Mucosa of descending colon (tissue), 3 donors: ENCODE measurements around the gene PRKCE. TPM values are rescaled to one million over a fixed set of nuclear protein-coding genes. Genes with fewer than 3 reads are reported as not detected.

Experiments
- ATAC-seq: fragments of 200-7000 bp; cut with Tn5 transposase; one replicate; pipeline ENCODE4 v1.9.1; 2020; ENCODE audit warnings: mild to moderate bottlenecking, moderate library complexity
- DNase-seq, 3 donors: peaks; one replicate each; pipeline ENCODE4 v3.0.0-alpha.2; 2020
- H3K36me3 ChIP-seq: fragments of 200-600 bp; one replicate; pipeline ENCODE4 v1.8.0; 2021; ENCODE audit warnings: low read depth, mild to moderate bottlenecking
- H3K4me1 ChIP-seq: fragments of 200-600 bp; one replicate; pipeline ENCODE4 v1.8.0; 2021; ENCODE audit warnings: low read depth, mild to moderate bottlenecking
- H3K4me3 ChIP-seq: fragments of 200-600 bp; one replicate; pipeline ENCODE4 v1.8.0; 2021; ENCODE audit warnings: mild to moderate bottlenecking
- H3K9me3 ChIP-seq: fragments of 200-600 bp; one replicate; pipeline ENCODE4 v1.8.0; 2021; ENCODE audit warnings: mild to moderate bottlenecking
- intact Hi-C, 2 donors: fragments of 100-400 bp; cut with DNase I in 1 of 2; cut with micrococcal nuclease in 1 of 2; formaldehyde crosslinking; loops; one replicate each; pipeline versions ENCODE4 v1.11.0 to v1.11.1; 2022; cut with DNase I, micrococcal nuclease
- total RNA-seq, 3 donors: library from RNA; stranded (reverse); fragmentation: NEBNext Ultra II Directional in 2 of 3; extraction: Animal tissue kit (Norgen Biotek cat#: 25700) in 2 of 3; gene quantifications; one replicate each; pipeline versions ENCODE4 v1.2.1 to v1.2.4, GENCODE V29; 2021 to 2023
- TF ChIP-seq, protein P1 (sequence below): fragments of 200-600 bp; IDR thresholded peaks from one replicate; pipeline ENCODE4 v1.8.0; 2022; ENCODE audit warnings: antibody characterized with exemption, mild to moderate bottlenecking
- donor health status: DM: no; HTN: no; CAD: no; lungs with moderate emphysema.
- donor health status: DM: no; HTN: no; CAD: no.
- donor health status: DM: no; HTN: yes; CAD: no.

Gene PRKCE
- total RNA-seq, 3 donors from 2014 or later: 24.5 to 52.0 (median 32.7) TPM

DNA sequence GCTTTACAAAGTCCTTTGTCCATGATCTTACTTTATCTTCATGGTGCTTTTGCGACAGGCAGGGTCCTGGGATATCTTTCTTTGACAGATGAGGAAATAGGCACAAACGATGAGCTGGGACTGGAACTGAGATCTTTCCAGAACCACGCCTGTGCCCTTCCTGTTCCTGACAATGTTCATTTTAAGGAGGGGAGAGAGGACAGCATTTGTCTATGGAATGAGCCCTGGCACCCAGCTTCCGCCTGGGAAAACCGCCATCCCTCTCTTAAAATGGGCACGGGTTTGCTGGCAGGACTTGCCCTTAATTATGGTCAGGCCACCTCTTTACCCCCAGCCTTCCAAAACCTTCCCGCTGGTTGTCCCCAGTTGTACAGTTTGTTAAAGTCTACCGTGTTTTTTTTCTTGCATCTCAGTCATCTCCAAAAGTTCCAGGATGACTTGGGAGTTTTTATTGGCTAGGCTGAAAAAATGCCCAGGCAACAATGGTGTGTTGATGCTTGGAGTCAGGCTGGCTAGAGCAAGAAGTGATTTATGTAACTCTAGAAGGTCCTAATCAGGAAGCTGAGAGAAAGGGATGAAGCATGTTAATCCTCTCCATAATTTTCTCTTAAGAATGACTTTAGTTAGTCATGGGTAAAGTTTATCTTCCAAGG lies 380.8 kb downstream of the PRKCE start:
- no peaks in the 10 kb centered on the region for H3K9me3 ChIP-seq
- TF ChIP-seq, protein P1, sequence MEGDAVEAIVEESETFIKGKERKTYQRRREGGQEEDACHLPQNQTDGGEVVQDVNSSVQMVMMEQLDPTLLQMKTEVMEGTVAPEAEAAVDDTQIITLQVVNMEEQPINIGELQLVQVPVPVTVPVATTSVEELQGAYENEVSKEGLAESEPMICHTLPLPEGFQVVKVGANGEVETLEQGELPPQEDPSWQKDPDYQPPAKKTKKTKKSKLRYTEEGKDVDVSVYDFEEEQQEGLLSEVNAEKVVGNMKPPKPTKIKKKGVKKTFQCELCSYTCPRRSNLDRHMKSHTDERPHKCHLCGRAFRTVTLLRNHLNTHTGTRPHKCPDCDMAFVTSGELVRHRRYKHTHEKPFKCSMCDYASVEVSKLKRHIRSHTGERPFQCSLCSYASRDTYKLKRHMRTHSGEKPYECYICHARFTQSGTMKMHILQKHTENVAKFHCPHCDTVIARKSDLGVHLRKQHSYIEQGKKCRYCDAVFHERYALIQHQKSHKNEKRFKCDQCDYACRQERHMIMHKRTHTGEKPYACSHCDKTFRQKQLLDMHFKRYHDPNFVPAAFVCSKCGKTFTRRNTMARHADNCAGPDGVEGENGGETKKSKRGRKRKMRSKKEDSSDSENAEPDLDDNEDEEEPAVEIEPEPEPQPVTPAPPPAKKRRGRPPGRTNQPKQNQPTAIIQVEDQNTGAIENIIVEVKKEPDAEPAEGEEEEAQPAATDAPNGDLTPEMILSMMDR: no peak
- H3K4me3 ChIP-seq: no peak overlapping the region
- ATAC-seq: no peak
- no peaks in the 10 kb centered on the region for H3K4me1 ChIP-seq
- intact Hi-C loops: no loop called here
- H3K36me3 ChIP-seq: no peaks in the 10 kb centered on the region
- no peak for DNase-seq

GRCh38 chr2:46032996-46033395 lies 381.5 kb downstream of the PRKCE start:
- Histone ChIP-seq H3K4me3 (no peak overlapping the region), H3K9me3 (no peaks in the 10 kb centered on the region), H3K36me3 (no peaks in the 10 kb centered on the region), H3K4me1 (peaks cover 6% of the 10 kb centered on the region)
- TF ChIP-seq, protein P1: no peak
- DNase-seq (no peak), ATAC-seq (no peak)
- intact Hi-C loops: no loop called here

GRCh38 chr2:46034535-46034934 lies 383.1 kb downstream of the PRKCE start:
- H3K36me3 ChIP-seq: no peaks in the 10 kb centered on the region
- H3K9me3 ChIP-seq: no peaks in the 10 kb centered on the region
- no peak for ATAC-seq
- no peak overlapping the region for H3K4me3 ChIP-seq
- TF ChIP-seq, protein P1: no peak
- peaks cover 15% of the 10 kb centered on the region for H3K4me1 ChIP-seq
- DNase-seq: no peak
- intact Hi-C loops: no loop called here

DNA sequence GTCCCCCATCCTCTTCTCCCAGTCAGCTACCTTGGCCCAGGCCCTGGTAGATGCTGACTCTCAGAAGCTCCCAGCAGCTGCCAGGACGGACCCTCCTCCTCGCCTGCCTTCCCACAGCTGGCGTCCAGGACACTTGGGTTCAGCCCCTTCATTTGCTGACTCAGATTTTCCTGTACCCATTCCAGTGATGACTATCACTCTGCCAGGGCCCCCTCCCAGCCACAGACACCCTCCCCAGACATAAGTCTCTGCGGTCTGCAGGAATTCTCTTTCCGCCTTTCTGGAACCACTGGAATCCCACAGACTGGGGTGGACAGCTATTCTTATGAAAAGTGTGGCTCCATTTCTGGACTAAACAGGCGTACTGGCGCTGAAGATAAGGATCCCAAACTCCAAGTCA lies 385.5 kb downstream of the PRKCE start:
- ATAC-seq (peak; percentile 14), DNase-seq (peak in 2 of 3 donors; percentile 16 to 53)
- no peaks in the 10 kb centered on the region for H3K36me3 ChIP-seq
- H3K4me3 ChIP-seq: no peak overlapping the region
- no peaks in the 10 kb centered on the region for H3K9me3 ChIP-seq
- intact Hi-C loops: no loop called here
- peaks cover 28% of the 10 kb centered on the region for H3K4me1 ChIP-seq
- TF ChIP-seq, protein P1: no peak

GRCh38 chr2:46039543-46040303 lies 388.2 kb downstream of the PRKCE start:
- no peak overlapping the region for H3K4me3 ChIP-seq
- ATAC-seq: no peak
- intact Hi-C loops: no loop called here
- H3K4me1 ChIP-seq: peaks cover 34% of the 10 kb centered on the region
- TF ChIP-seq, protein P1: no peak
- no peak for DNase-seq
- H3K36me3 ChIP-seq: no peaks in the 10 kb centered on the region
- no peaks in the 10 kb centered on the region for H3K9me3 ChIP-seq
